ENCODE data around the gene GNAL.

The GNAL gene

GRCh38 chr18:11710578-11710977, 21.5 kb downstream of the GNAL start:
- H3K4me1 ChIP-seq (ENCODE audit: control insufficient read depth, insufficient read depth, low read length), result no peaks in the 10 kb centered on the region

GRCh38 chr18:11713756-11714155, 24.7 kb downstream of the GNAL start:
- Histone ChIP-seq H3K36me3 (ENCODE audit: control insufficient read depth in 2 of 2, insufficient read depth in 1 of 2, low read length in 2 of 2) (no peaks in the 10 kb centered on the region), H3K4me3 (ENCODE audit: low read depth, low read length) (no peak overlapping the region), H3K9me3 (ENCODE audit: control insufficient read depth, insufficient read depth, low read depth, low read length) (no peaks in the 10 kb centered on the region; the same call in 1 of the 2 replicates), H3K4me1 (ENCODE audit: control insufficient read depth, insufficient read depth, low read length) (no peaks in the 10 kb centered on the region), H3K27ac (ENCODE audit: extremely low read depth, low read depth, low read length) (no peak overlapping the region)
- POLR2A ChIA-PET, result no interaction called here
- CTCF ChIA-PET, result no interaction called here
- no peak for TF ChIP-seq TCF7L2 (IDR thresholded peaks at IDR 0.05; ENCODE audit: borderline replicate concordance, low read depth, low read length)
- TF ChIP-seq KLF10 (tag by site-specific recombination; IDR thresholded peaks at IDR 0.05), result no peak
- TF ChIP-seq ZNF645 (tag by site-specific recombination; IDR thresholded peaks at IDR 0.05), result no peak
- TF ChIP-seq ZNF585B (tag by site-specific recombination; IDR thresholded peaks at IDR 0.05), result no peak
- TF ChIP-seq ZFP37 (tag by site-specific recombination; IDR thresholded peaks at IDR 0.05), result no peak
- TF ChIP-seq ZNF624 (tag by site-specific recombination; IDR thresholded peaks at IDR 0.05), result no peak
- no peak for TF ChIP-seq ZNF626 (tag by site-specific recombination; IDR thresholded peaks at IDR 0.05)
- no peak for TF ChIP-seq PRDM6 (tag by site-specific recombination; IDR thresholded peaks at IDR 0.05)
- TF ChIP-seq ZSCAN23 (tag by site-specific recombination; IDR thresholded peaks at IDR 0.05), result no peak
- no peak for TF ChIP-seq ZNF148 (tag by site-specific recombination; IDR thresholded peaks at IDR 0.05; ENCODE audit: borderline replicate concordance)
- no peak for TF ChIP-seq ZNF280D (tag by site-specific recombination; IDR thresholded peaks at IDR 0.05)

More at GRCh38 chr18:11710578-11710977, 21.5 kb downstream of the GNAL start:
- H3K27ac ChIP-seq (ENCODE audit: extremely low read depth, low read depth, low read length), result no peak overlapping the region
- H3K4me3 ChIP-seq (ENCODE audit: low read depth, low read length), result no peak overlapping the region
- CTCF ChIA-PET, result interaction anchor here (1.9 kb wide), 1 partner anchor 22 kb away, joined by 8 read pairs; no protein-coding TSS in a partner anchor
- TF ChIP-seq ZNF791 (tag by site-specific recombination; IDR thresholded peaks at IDR 0.05), result peak; percentile 91; the same call in 1 of the 2 replicates
- no peak for TF ChIP-seq ZNF610 (tag by site-specific recombination; IDR thresholded peaks at IDR 0.05; ENCODE audit: borderline replicate concordance)
- H3K36me3 ChIP-seq (ENCODE audit: control insufficient read depth in 2 of 2, insufficient read depth in 1 of 2, low read length in 2 of 2), result no peaks in the 10 kb centered on the region; a peak in 1 of 3 replicates
- H3K9me3 ChIP-seq (ENCODE audit: control insufficient read depth, insufficient read depth, low read depth, low read length), result no peaks in the 10 kb centered on the region; the same call in 1 of the 2 replicates
- POLR2A ChIA-PET, result no interaction called here

Measured in HEK293 (cell line).